GM19193 (cell line): Measurements from ENCODE around the gene JAZF1.

Experiments used
- POLR2A ChIP-seq: IDR thresholded peaks from 4 replicates; pipeline ENCODE4 v1.6.1; 2011; ENCODE audit not compliant: insufficient read depth, insufficient read length; ENCODE audit errors: extremely low read depth

The JAZF1 gene

GRCh38 chr7:27873981-27874957, 306.3 kb downstream of the JAZF1 start:
- TF ChIP-seq POLR2A: no peak

GRCh38 chr7:27872356-27873275, 308.0 kb downstream of the JAZF1 start:
- TF ChIP-seq POLR2A: no peak

- TF ChIP-seq POLR2A: no peak
Observed at GRCh38 chr7:27871866-27872265, 308.7 kb downstream of the JAZF1 start.

- no peak for TF ChIP-seq POLR2A
Observed at GRCh38 chr7:27871086-27871485, 309.5 kb downstream of the JAZF1 start.

GRCh38 chr7:27870595-27870994, 310.0 kb downstream of the JAZF1 start:
- no peak for TF ChIP-seq POLR2A

GRCh38 chr7:27869056-27869455, 311.5 kb downstream of the JAZF1 start:
- TF ChIP-seq POLR2A: no peak

GRCh38 chr7:27868131-27868550, 312.5 kb downstream of the JAZF1 start:
- no peak for TF ChIP-seq POLR2A

- TF ChIP-seq POLR2A: no peak
Observed at GRCh38 chr7:27866828-27867672, 313.5 kb downstream of the JAZF1 start.

GRCh38 chr7:27866256-27866655, 314.3 kb downstream of the JAZF1 start:
- no peak for TF ChIP-seq POLR2A

GRCh38 chr7:27863880-27864279, 316.7 kb downstream of the JAZF1 start:
- no peak for TF ChIP-seq POLR2A

GRCh38 chr7:27861747-27862146, 318.8 kb downstream of the JAZF1 start:
- no peak for TF ChIP-seq POLR2A

GRCh38 chr7:27860800-27861199, 319.8 kb downstream of the JAZF1 start:
- TF ChIP-seq POLR2A: no peak

- no peak for TF ChIP-seq POLR2A
Observed at GRCh38 chr7:27850531-27850930, 330.1 kb downstream of the JAZF1 start.

- no peak for TF ChIP-seq POLR2A
Observed at GRCh38 chr7:27846388-27846787, 334.2 kb downstream of the JAZF1 start.
